OCI-LY7 (cell line): ENCODE results near the gene AURKAIP1.

Experiments used
- EZH2phosphoT487 ChIP-seq: fragments of 200-600 bp; sonication (generic); IDR thresholded peaks from 2 replicates; pipeline ENCODE4 v1.6.1; 2018; ENCODE audit warnings: low read depth, borderline replicate concordance, mild to moderate bottlenecking, mixed run types, antibody characterized with exemption, low read length, moderate library complexity, mixed read lengths
- TF ChIP-seq, protein P1 (sequence below): fragments of 200-600 bp; sonication (generic); conservative IDR thresholded peaks from 2 replicates; pipeline ENCODE4 v1.5.1; 2014; ENCODE audit warnings: mild to moderate bottlenecking, antibody characterized with exemption, low read length, moderate library complexity, mixed read lengths

- TF ChIP-seq, protein P1, sequence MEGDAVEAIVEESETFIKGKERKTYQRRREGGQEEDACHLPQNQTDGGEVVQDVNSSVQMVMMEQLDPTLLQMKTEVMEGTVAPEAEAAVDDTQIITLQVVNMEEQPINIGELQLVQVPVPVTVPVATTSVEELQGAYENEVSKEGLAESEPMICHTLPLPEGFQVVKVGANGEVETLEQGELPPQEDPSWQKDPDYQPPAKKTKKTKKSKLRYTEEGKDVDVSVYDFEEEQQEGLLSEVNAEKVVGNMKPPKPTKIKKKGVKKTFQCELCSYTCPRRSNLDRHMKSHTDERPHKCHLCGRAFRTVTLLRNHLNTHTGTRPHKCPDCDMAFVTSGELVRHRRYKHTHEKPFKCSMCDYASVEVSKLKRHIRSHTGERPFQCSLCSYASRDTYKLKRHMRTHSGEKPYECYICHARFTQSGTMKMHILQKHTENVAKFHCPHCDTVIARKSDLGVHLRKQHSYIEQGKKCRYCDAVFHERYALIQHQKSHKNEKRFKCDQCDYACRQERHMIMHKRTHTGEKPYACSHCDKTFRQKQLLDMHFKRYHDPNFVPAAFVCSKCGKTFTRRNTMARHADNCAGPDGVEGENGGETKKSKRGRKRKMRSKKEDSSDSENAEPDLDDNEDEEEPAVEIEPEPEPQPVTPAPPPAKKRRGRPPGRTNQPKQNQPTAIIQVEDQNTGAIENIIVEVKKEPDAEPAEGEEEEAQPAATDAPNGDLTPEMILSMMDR = no peak
- TF ChIP-seq EZH2phosphoT487 = no peak
Observed at GRCh38 chr1:1337793-1338147, 37.2 kb downstream of the AURKAIP1 start.
